ENCODE results near the gene SPATA31E1. TPM values are rescaled to one million over a fixed set of nuclear protein-coding genes. Genes with fewer than 3 reads are reported as not detected.

The SPATA31E1 gene
- total and polyA plus RNA-seq, 9 of the 15 experiments (the other 6 are each of a cell fraction or from before 2014, with no cell fraction given) = not detected

- Histone ChIP-seq H3K27ac (ENCODE audit: extremely low read depth, low read depth, low read length) (no peak overlapping the region), H3K4me2 (ENCODE audit: insufficient read depth, low read length) (no peak overlapping the region), H3K4me3 (no peak overlapping the region), H3K9ac (ENCODE audit: insufficient read depth in 1 of 2, low read depth in 2 of 2, low read length in 2 of 2) (no peak overlapping the region), H2AFZ (ENCODE audit: low read depth, low read length) (no peak overlapping the region), H3K36me3 (ENCODE audit: control insufficient read depth, insufficient read depth, low read length) (no peaks in the 10 kb centered on the region), H3K9me1 (ENCODE audit: control insufficient read depth, insufficient read depth, low read length) (no peaks in the 10 kb centered on the region), H3K4me1 (replicated peaks in 1 of 2; ENCODE audit: control insufficient read depth in 2 of 2, insufficient read depth in 2 of 2, low read length in 2 of 2) (no peaks in the 10 kb centered on the region), H3K79me2 (ENCODE audit: control insufficient read depth, insufficient read depth, low read length) (no peaks in the 10 kb centered on the region), H4K20me1 (replicated peaks; ENCODE audit: control insufficient read depth, insufficient read depth, low read length) (no peaks in the 10 kb centered on the region), H3K27me3 (ENCODE audit: control insufficient read depth in 2 of 2, insufficient read depth in 2 of 2, low read length in 2 of 2) (peaks cover 5 to 22% of the 10 kb centered on the region in 2 experiments), H3K9me3 (replicated peaks; ENCODE audit: control insufficient read depth, insufficient read depth, low read depth, low read length) (no peaks in the 10 kb centered on the region)
- CTCF ChIA-PET (ENCODE audit: low intra/inter-chr PET ratio) = no interaction called here
- WGBS (ENCODE audit: insufficient coverage, low coverage, missing lambda C conversion rate) = 0% methylated on average over 3 of the region's 3 CpGs
- intact Hi-C loops (cut with micrococcal nuclease) (no loop called here), in situ Hi-C loops (cut with MboI) (no loop called here)
- no TSS peak for BruUV-seq (replicated peaks)
- no peak for FAIRE-seq
- POLR2A ChIA-PET = no interaction called here
- TF ChIP-seq SMARCB1 (IDR thresholded peaks at IDR 0.05; ENCODE audit: insufficient read length, low read depth) = no peak
- peak; percentile 73; the same call in 1 of the 2 replicates for TF ChIP-seq EZH2 (IDR thresholded peaks at IDR 0.05; ENCODE audit: borderline replicate concordance, low read depth, low read length)
- no peak for DNase-seq (ENCODE audit: extremely low read depth in 1 of 4, low spot score in 3 of 4)
- ATAC-seq = no peak
Observed at GRCh38 chr9:87864915-87865314, 17.8 kb upstream of the SPATA31E1 start.

GRCh38 chr9:87865626-87866025 lies 17.1 kb upstream of the SPATA31E1 start:
- no peak overlapping the region for H3K4me3 ChIP-seq
- intact Hi-C loops (cut with micrococcal nuclease) (no loop called here), in situ Hi-C loops (cut with MboI) (no loop called here)
- H3K4me1 ChIP-seq (replicated peaks in 1 of 2; ENCODE audit: control insufficient read depth in 2 of 2, insufficient read depth in 2 of 2, low read length in 2 of 2) = no peaks in the 10 kb centered on the region
- H2AFZ ChIP-seq (ENCODE audit: low read depth, low read length) = no peak overlapping the region
- 0% methylated on average over 3 of the region's 3 CpGs for WGBS (ENCODE audit: insufficient coverage, low coverage, missing lambda C conversion rate)
- H3K79me2 ChIP-seq (ENCODE audit: control insufficient read depth, insufficient read depth, low read length) = no peaks in the 10 kb centered on the region
- no peaks in the 10 kb centered on the region for H4K20me1 ChIP-seq (replicated peaks; ENCODE audit: control insufficient read depth, insufficient read depth, low read length)
- no peaks in the 10 kb centered on the region for H3K36me3 ChIP-seq (ENCODE audit: control insufficient read depth, insufficient read depth, low read length)
- H3K27me3 ChIP-seq (ENCODE audit: control insufficient read depth in 2 of 2, insufficient read depth in 2 of 2, low read length in 2 of 2) = peaks cover 5 to 22% of the 10 kb centered on the region in 2 experiments
- DNase-seq (ENCODE audit: extremely low read depth in 1 of 4, low spot score in 3 of 4) (no peak), FAIRE-seq (no peak), ATAC-seq (no peak)
- no TSS peak for BruUV-seq (replicated peaks)
- CTCF ChIA-PET (ENCODE audit: low intra/inter-chr PET ratio) = no interaction called here
- H3K9me3 ChIP-seq (replicated peaks; ENCODE audit: control insufficient read depth, insufficient read depth, low read depth, low read length) = no peaks in the 10 kb centered on the region
- POLR2A ChIA-PET = interaction anchor here (0.6 kb wide), 2 partner anchors 12 to 55 kb away, joined by 3 read pairs; no protein-coding TSS in a partner anchor
- H3K9ac ChIP-seq (ENCODE audit: insufficient read depth in 1 of 2, low read depth in 2 of 2, low read length in 2 of 2) = no peak overlapping the region
- H3K9me1 ChIP-seq (ENCODE audit: control insufficient read depth, insufficient read depth, low read length) = no peaks in the 10 kb centered on the region
- H3K4me2 ChIP-seq (ENCODE audit: insufficient read depth, low read length) = no peak overlapping the region
- no peak overlapping the region for H3K27ac ChIP-seq (ENCODE audit: extremely low read depth, low read depth, low read length)
- TF ChIP-seq SMAD2 (IDR thresholded peaks at IDR 0.05; ENCODE audit: low read depth, low read length) (no peak), ZNF324 (CRISPR knock-in tag; IDR thresholded peaks at IDR 0.05) (no peak), ZNF780A (CRISPR knock-in tag; IDR thresholded peaks at IDR 0.05) (no peak), THAP12 (CRISPR knock-in tag; IDR thresholded peaks at IDR 0.05) (no peak), ZNF3 (CRISPR knock-in tag; IDR thresholded peaks at IDR 0.05) (no peak), RBM22 (IDR thresholded peaks at IDR 0.05; ENCODE audit: low read depth, low read length, poor library complexity, severe bottlenecking) (no peak), NFE2L1 (tag; IDR thresholded peaks at IDR 0.05; ENCODE audit: borderline replicate concordance, low read depth) (no peak), ZBTB34 (CRISPR knock-in tag; IDR thresholded peaks at IDR 0.05) (no peak), ZZZ3 (IDR thresholded peaks at IDR 0.05) (no peak)

Measured in K562 (cell line).